ENCODE results near the gene LYRM9. TPM values are rescaled to one million over a fixed set of nuclear protein-coding genes. Genes with fewer than 3 reads are reported as not detected.

The LYRM9 gene
- 4.9 and 18.9 TPM in 2 replicates for total RNA-seq

DNA sequence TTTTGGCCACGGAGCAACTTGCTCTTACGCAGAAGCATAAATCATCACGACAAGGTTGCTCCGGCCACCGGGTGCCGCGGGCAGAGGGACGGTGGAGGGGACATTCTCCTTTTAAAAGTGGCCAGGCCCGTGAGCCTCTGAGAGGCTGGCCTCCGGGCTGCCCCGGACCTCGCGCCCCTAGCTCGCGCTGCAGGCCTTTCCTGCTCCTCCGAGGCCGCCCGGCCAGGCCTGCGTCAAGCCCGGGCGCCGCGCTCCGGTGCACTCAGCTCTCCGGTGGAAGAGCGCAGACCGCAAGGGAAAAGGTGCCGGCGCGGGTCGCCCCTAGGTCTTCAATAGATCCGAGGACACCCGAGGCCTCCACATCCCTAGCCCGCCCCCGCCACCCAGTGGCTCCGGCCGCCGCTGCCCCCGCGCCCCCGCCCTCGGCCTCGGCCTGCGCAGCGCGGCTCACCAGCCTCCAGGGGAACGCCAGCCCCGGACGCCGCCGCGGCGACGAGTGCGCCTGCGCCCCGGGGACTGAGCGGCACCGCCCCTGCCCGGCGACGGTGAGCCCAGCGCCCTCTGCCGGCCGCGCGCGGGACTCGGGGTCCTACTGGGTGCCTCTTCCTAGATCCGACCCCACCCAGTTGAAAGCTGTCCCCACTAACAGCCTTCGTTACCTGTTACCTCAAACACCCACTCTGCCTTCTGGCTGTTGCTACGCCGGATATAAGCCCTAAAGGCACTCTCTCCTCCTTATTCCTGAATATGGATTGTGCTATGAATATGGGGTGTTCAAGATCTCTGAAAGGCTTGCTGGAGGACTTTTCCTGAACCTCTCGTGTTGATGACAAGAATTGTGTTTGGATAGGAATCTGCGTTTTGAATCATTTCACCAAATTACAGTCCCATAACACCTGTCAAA lies at the start of gene LYRM9:
TSS of gene LYRM9 (minus strand) at position 500 of the 904 bp plus-strand sequence. CDS start 10,671 bp downstream, outside the sequence.

Other genes starting within 250 kb of the LYRM9 start
- gene NOS2, start 92.8 kb downstream of the LYRM9 start, total RNA-seq = 0.68 TPM in 1 of 2 replicates, not detected in the other
- 11.4 and 15.3 TPM in 2 replicates for gene NLK, start 149.3 kb upstream of the LYRM9 start, total RNA-seq